ENCODE measurements around the gene BBC3.

Gene BBC3

GRCh38 chr19:47229676-47230053, 1.3 kb downstream of the BBC3 start:
- peak overlapping the region; percentile 71 for H3K4me3 ChIP-seq (ENCODE audit: low read depth, low read length)
- no peak for DNase-seq (ENCODE audit: low read depth)
- no peak for TF ChIP-seq CTCF (IDR thresholded peaks at IDR 0.05; ENCODE audit: low read depth, low read length, missing control alignments)

- no peak for TF ChIP-seq CTCF (IDR thresholded peaks at IDR 0.05; ENCODE audit: low read depth, low read length, missing control alignments)
- H3K4me3 ChIP-seq (ENCODE audit: low read depth, low read length): peak overlapping the region; percentile 71
- DNase-seq (ENCODE audit: low read depth): no peak
Observed at GRCh38 chr19:47228937-47229675, 1.9 kb downstream of the BBC3 start.

GRCh38 chr19:47228168-47228936, 2.6 kb downstream of the BBC3 start:
- H3K4me3 ChIP-seq (ENCODE audit: low read depth, low read length): peak overlapping the region; percentile 71
- DNase-seq (ENCODE audit: low read depth): no peak
- TF ChIP-seq CTCF (IDR thresholded peaks at IDR 0.05; ENCODE audit: low read depth, low read length, missing control alignments): no peak

GRCh38 chr19:47227352-47228167, 3.4 kb downstream of the BBC3 start:
- H3K4me3 ChIP-seq (ENCODE audit: low read depth, low read length): peak overlapping the region; percentile 71
- no peak for DNase-seq (ENCODE audit: low read depth)
- no peak for TF ChIP-seq CTCF (IDR thresholded peaks at IDR 0.05; ENCODE audit: low read depth, low read length, missing control alignments)

- no peak for TF ChIP-seq CTCF (IDR thresholded peaks at IDR 0.05; ENCODE audit: low read depth, low read length, missing control alignments)
- DNase-seq (ENCODE audit: low read depth): peak; percentile 75
- H3K4me3 ChIP-seq (ENCODE audit: low read depth, low read length): peak overlapping the region; percentile 71
Observed at GRCh38 chr19:47226426-47227351, 4.3 kb downstream of the BBC3 start.

Measured in GM12864 (cell line).